K562 (cell line): ENCODE measurements around the gene CCNK. TPM values are rescaled to one million over a fixed set of nuclear protein-coding genes. Genes with fewer than 3 reads are reported as not detected.

Experiments used
- ATAC-seq: fragments of 200-7000 bp; cut with Tn5 transposase; 3 replicates; pipeline ENCODE4 v1.9.1; 2020; ENCODE audit warnings: moderate library complexity
- BruUV-seq: library from RNA; stranded (reverse); fragments of 400-500 nt; replicated peaks from 2 replicates; lab custom pipeline; 2021; lab: Mats Ljungman, UMichigan
- CTCF ChIA-PET: fragments of 300-600 bp; formaldehyde crosslinking; extraction: SDS; loops from one replicate; lab custom pipeline; 2021; ENCODE audit warnings: low intra/inter-chr PET ratio; lab: Yijun Ruan, JAX
- POLR2A ChIA-PET: fragments of 300-600, 350-650 bp; sonication (Branson Sonifier 250); formaldehyde crosslinking; extraction: SDS; loops from one replicate; lab custom pipeline; 2021; ENCODE audit warnings: antibody characterized with exemption, inconsistent platforms; lab: Yijun Ruan, JAX
- DNase-seq, 4 experiments: peaks; one replicate each; pipeline versions ENCODE4 v3.0.0 to v3.0.0-alpha.2; 2011 to 2018; ENCODE audit warnings: low spot score in 3 of 4, mixed read lengths in 3 of 4; ENCODE audit errors: extremely low read depth in 1 of 4
- FAIRE-seq: peaks from 2 replicates; lab custom pipeline; 2011; peaks lifted over from hg19 to GRCh38; lab: Jason Lieb, UNC
- H2AFZ ChIP-seq: 2 replicates; pipeline ENCODE4 v1.6.0; 2011; ENCODE audit warnings: low read depth, low read length, control low read depth, inconsistent platforms
- H3K27ac ChIP-seq: fragments of 200-600 bp; 3 replicates; pipeline ENCODE4 v1.8.0; 2011; ENCODE audit warnings: low read depth, mild to moderate bottlenecking, control low read depth, inconsistent platforms, low read length, moderate library complexity, mixed read lengths; ENCODE audit errors: extremely low read depth
- H3K27me3 ChIP-seq, 2 experiments: fragments of 300-600 bp in 1 of 2; 2 replicates in 1 of 2; 3 replicates in 1 of 2; pipeline versions ENCODE4 v1.6.0 to v1.8.0; 2011; ENCODE audit warnings: inconsistent platforms in 2 of 2, low read length in 2 of 2, mild to moderate bottlenecking in 1 of 2, mixed read lengths in 1 of 2, moderate library complexity in 1 of 2; ENCODE audit not compliant: control insufficient read depth in 2 of 2, insufficient read depth in 2 of 2
- H3K36me3 ChIP-seq: fragments of 300-600 bp; 3 replicates; pipeline ENCODE4 v1.8.0; 2011; ENCODE audit warnings: mild to moderate bottlenecking, low read length, inconsistent platforms; ENCODE audit not compliant: control insufficient read depth, insufficient read depth
- H3K4me1 ChIP-seq, 2 experiments: fragments of 200-600 bp in 1 of 2; replicated peaks in 1 of 2; 2 replicates in 1 of 2; 3 replicates in 1 of 2; pipeline versions ENCODE4 v1.5.1 to v1.8.0; 2011; ENCODE audit warnings: inconsistent platforms in 2 of 2, low read length in 2 of 2, mild to moderate bottlenecking in 1 of 2, mixed read lengths in 1 of 2, moderate library complexity in 1 of 2; ENCODE audit not compliant: control insufficient read depth in 2 of 2, insufficient read depth in 2 of 2
- H3K4me2 ChIP-seq: 2 replicates; pipeline ENCODE4 v1.6.1; 2011; ENCODE audit warnings: low read length, control low read depth, inconsistent platforms, mixed read lengths; ENCODE audit not compliant: insufficient read depth
- H3K4me3 ChIP-seq: fragments of 200-600 bp; sonication (generic), shearing (Covaris generic); 2 replicates; pipeline ENCODE4 v1.5.1; 2016; ENCODE audit warnings: control low read depth, inconsistent platforms
- H3K79me2 ChIP-seq: fragments of 200-600 bp; 3 replicates; pipeline ENCODE4 v1.8.0; 2011; ENCODE audit warnings: low read length, inconsistent platforms; ENCODE audit not compliant: control insufficient read depth, insufficient read depth
- H3K9ac ChIP-seq, 2 experiments: 2 replicates each; pipeline versions ENCODE4 v1.6.0 to v1.6.1; 2011; ENCODE audit warnings: low read depth in 2 of 2, low read length in 2 of 2, control low read depth in 1 of 2, inconsistent platforms in 1 of 2, mild to moderate bottlenecking in 1 of 2, mixed read lengths in 1 of 2; ENCODE audit not compliant: insufficient read depth in 1 of 2
- H3K9me1 ChIP-seq: one replicate; pipeline ENCODE4 v1.6.0; 2011; ENCODE audit warnings: inconsistent platforms, mild to moderate bottlenecking, low read length, moderate library complexity; ENCODE audit not compliant: control insufficient read depth, insufficient read depth
- H3K9me3 ChIP-seq: replicated peaks from 2 replicates; pipeline ENCODE4 v1.5.1; 2011; ENCODE audit warnings: low read depth, low read length, inconsistent platforms; ENCODE audit not compliant: control insufficient read depth, insufficient read depth
- H4K20me1 ChIP-seq: replicated peaks from 2 replicates; pipeline ENCODE4 v1.6.1; 2011; ENCODE audit warnings: low read length, inconsistent platforms, mixed read lengths; ENCODE audit not compliant: control insufficient read depth, insufficient read depth
- ARID4B ChIP-seq: sonication (generic); formaldehyde crosslinking; IDR thresholded peaks from 2 replicates; pipeline ENCODE4 v1.8.0; 2022; ENCODE audit warnings: mild to moderate bottlenecking, missing genetic modification reagents
- FUS ChIP-seq: fragments of 200-400 bp; formaldehyde crosslinking; optimal IDR thresholded peaks from 2 replicates; pipeline ENCODE3; 2017; ENCODE audit warnings: low read depth, low read length
- IRF1 ChIP-seq: sonication (generic); formaldehyde crosslinking; IDR thresholded peaks from 2 replicates; pipeline ENCODE4 v1.8.0; 2022; ENCODE audit warnings: missing genetic modification reagents, mild to moderate bottlenecking, borderline replicate concordance
- POLR2AphosphoS5 ChIP-seq: IDR thresholded peaks from 2 replicates; pipeline ENCODE4 v1.6.1; 2011; ENCODE audit warnings: mild to moderate bottlenecking, low read depth, low read length, moderate library complexity; ENCODE audit not compliant: control insufficient read depth, insufficient read depth
- POLR2B ChIP-seq: fragments of 450-650 bp; IDR thresholded peaks from 2 replicates; pipeline ENCODE4 v1.6.1; 2018; ENCODE audit warnings: low read depth; ENCODE audit not compliant: partially characterized antibody
- SMARCA5 ChIP-seq: fragments of 450-650 bp; IDR thresholded peaks from 2 replicates; pipeline ENCODE4 v1.6.1; 2016
- ZNF217 ChIP-seq: sonication (generic); formaldehyde crosslinking; IDR thresholded peaks from 2 replicates; pipeline ENCODE4 v1.8.0; 2022; ENCODE audit warnings: mild to moderate bottlenecking, missing genetic modification reagents
- ZNF23 ChIP-seq: fragments of 250-450 bp; sonication (Bioruptor Pico); IDR thresholded peaks from 2 replicates; pipeline ENCODE4 v1.4.0; 2020; ENCODE audit warnings: mild to moderate bottlenecking
- ZNF354B ChIP-seq: fragments of 250-450 bp; sonication (Bioruptor Pico); IDR thresholded peaks from 2 replicates; pipeline ENCODE4 v1.4.0; 2020
- ZNF75A ChIP-seq: fragments of 450-650 bp; formaldehyde crosslinking; IDR thresholded peaks from 2 replicates; pipeline ENCODE4 v1.4.0; 2020; ENCODE audit warnings: mild to moderate bottlenecking
- WGBS: fragments of 100-300 bp; shearing (Covaris generic); methylation state at CpG from one replicate; pipeline ENCODE4 v1.1.6; 2016; ENCODE audit warnings: low coverage, mixed read lengths; ENCODE audit not compliant: insufficient coverage; ENCODE audit errors: missing lambda C conversion rate; 5-methylcytosine and 5-hydroxymethylcytosine counted together
- in situ Hi-C: fragments of 300-500 bp; cut with MboI; formaldehyde crosslinking; loops from 4 replicates; pipeline ENCODE4 v1.15.0; 2018; ENCODE audit warnings: inconsistent platforms, mixed read lengths
- intact Hi-C: fragments of 100-400 bp; cut with micrococcal nuclease; formaldehyde crosslinking; loops from 2 replicates; pipeline ENCODE4 v1.14.2; 2022
- polyA plus RNA-seq, 8 experiments: library from polyadenylated mRNA; depleted of rRNA in 4 of 8; stranded (reverse) in 5 of 8; unstranded in 3 of 8; fragments of >200 nt; fragmentation: Nextera tagmentation in 2 of 8; fragmentation: Illumina TruSeq in 1 of 8; extraction: Ambion mirVana in 2 of 8; extraction: Trizol in 1 of 8; gene quantifications; 2 replicates each; pipeline versions ENCODE4 v1.2.1 to v1.2.3, GENCODE V29; 2011 to 2014; ENCODE audit warnings: inconsistent platforms in 1 of 8, missing spikeins in 1 of 8
- total RNA-seq, 7 experiments: library from RNA; depleted of rRNA in 6 of 7; stranded (reverse); fragments of >200 nt in 6 of 7; fragmentation: Illumina TruSeq in 2 of 7; extraction: Trizol in 2 of 7; gene quantifications; 2 replicates each; pipeline versions ENCODE4 v1.2.1 to v1.2.3, GENCODE V29; 2011 to 2021; ENCODE audit warnings: low replicate concordance in 1 of 7
- TF ChIP-seq, protein P1 (sequence below): fragments of 450-650 bp; IDR thresholded peaks from 2 replicates; pipeline ENCODE4 v1.6.1; 2017; ENCODE audit warnings: antibody characterized with exemption

CCNK gene
- total and polyA plus RNA-seq, 9 of the 15 experiments (the other 6 are each of a cell fraction or from before 2014, with no cell fraction given) = 5.8 to 84.2 (median 16.4) TPM

- peaks cover 0 to 12% of the 10 kb centered on the region in 2 experiments; a peak in 2 of 5 replicates for H3K4me1 ChIP-seq
- H3K4me2 ChIP-seq = no peak overlapping the region
- no peaks in the 10 kb centered on the region for H3K9me1 ChIP-seq
- BruUV-seq = no TSS peak
- H3K4me3 ChIP-seq = no peak overlapping the region
- peaks cover 6% of the 10 kb centered on the region for H4K20me1 ChIP-seq
- no peaks in the 10 kb centered on the region for H3K9me3 ChIP-seq
- ATAC-seq = no peak
- in situ Hi-C loops (no loop called here), intact Hi-C loops (no loop called here)
- 60% methylated on average over 6 of the region's 6 CpGs for WGBS
- POLR2A ChIA-PET = interaction anchor here (1.1 to 1.3 kb wide), 3 partner anchors 11 to 34 kb away, joined by 3 to 5 read pairs (median 3); no protein-coding TSS in a partner anchor
- peak; percentile 15 for FAIRE-seq
- H3K27me3 ChIP-seq = no peaks in the 10 kb centered on the region
- CTCF ChIA-PET = no interaction called here
- no peak overlapping the region for H3K27ac ChIP-seq
- TF ChIP-seq ZNF23 (CRISPR knock-in tag) = no peak
- no peak for TF ChIP-seq POLR2AphosphoS5
- no peak for TF ChIP-seq ARID4B
- TF ChIP-seq ZNF75A = no peak
- no peak for TF ChIP-seq POLR2B
- TF ChIP-seq IRF1 (CRISPR knock-in tag) = no peak
- TF ChIP-seq FUS = no peak
- no peak for TF ChIP-seq ZNF354B (CRISPR knock-in tag)
- TF ChIP-seq, protein P1, sequence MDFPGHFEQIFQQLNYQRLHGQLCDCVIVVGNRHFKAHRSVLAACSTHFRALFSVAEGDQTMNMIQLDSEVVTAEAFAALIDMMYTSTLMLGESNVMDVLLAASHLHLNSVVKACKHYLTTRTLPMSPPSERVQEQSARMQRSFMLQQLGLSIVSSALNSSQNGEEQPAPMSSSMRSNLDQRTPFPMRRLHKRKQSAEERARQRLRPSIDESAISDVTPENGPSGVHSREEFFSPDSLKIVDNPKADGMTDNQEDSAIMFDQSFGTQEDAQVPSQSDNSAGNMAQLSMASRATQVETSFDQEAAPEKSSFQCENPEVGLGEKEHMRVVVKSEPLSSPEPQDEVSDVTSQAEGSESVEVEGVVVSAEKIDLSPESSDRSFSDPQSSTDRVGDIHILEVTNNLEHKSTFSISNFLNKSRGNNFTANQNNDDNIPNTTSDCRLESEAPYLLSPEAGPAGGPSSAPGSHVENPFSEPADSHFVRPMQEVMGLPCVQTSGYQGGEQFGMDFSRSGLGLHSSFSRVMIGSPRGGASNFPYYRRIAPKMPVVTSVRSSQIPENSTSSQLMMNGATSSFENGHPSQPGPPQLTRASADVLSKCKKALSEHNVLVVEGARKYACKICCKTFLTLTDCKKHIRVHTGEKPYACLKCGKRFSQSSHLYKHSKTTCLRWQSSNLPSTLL = no peak
- no peak for TF ChIP-seq ZNF217
- TF ChIP-seq SMARCA5 = no peak
- H3K9ac ChIP-seq = no peak overlapping the region
- H3K79me2 ChIP-seq = peaks cover 5% of the 10 kb centered on the region; the same call in 1 of the 3 replicates
- no peak for DNase-seq
- peaks cover 64% of the 10 kb centered on the region; the same call in 2 of the 3 replicates for H3K36me3 ChIP-seq
- H2AFZ ChIP-seq = no peak overlapping the region
Observed at GRCh38 chr14:99462210-99462609, 19.0 kb upstream of the CCNK start.
